Suprapubic skin (tissue), 4 donors: Measurements from ENCODE around the gene GAB3.

ENCODE experiments used
- EP300 ChIP-seq: sonication (generic); formaldehyde crosslinking; IDR thresholded peaks from one replicate; pipeline ENCODE4 v1.6.1; 2017; ENCODE audit warnings: antibody characterized with exemption
- POLR2A ChIP-seq, 2 donors: fragments of 450-650 bp; IDR thresholded peaks; one replicate each; pipeline ENCODE4 v1.6.1; 2017; ENCODE audit warnings: antibody characterized with exemption in 2 of 2, mild to moderate bottlenecking in 2 of 2, moderate library complexity in 2 of 2
- POLR2AphosphoS5 ChIP-seq, 3 donors: sonication (generic); formaldehyde crosslinking; IDR thresholded peaks; one replicate each; pipeline ENCODE4 v1.6.1; 2017; ENCODE audit warnings: antibody characterized with exemption in 3 of 3
- TF ChIP-seq, protein P1 (sequence below), 2 donors: fragments of 200-600 bp in 1 of 2; fragments of 450-650 bp in 1 of 2; sonication (generic) in 1 of 2; IDR thresholded peaks; one replicate each; pipeline ENCODE4 v1.5.1; 2016 to 2019; ENCODE audit warnings: antibody characterized with exemption in 2 of 2, mild to moderate bottlenecking in 1 of 2, moderate library complexity in 1 of 2

DNA sequence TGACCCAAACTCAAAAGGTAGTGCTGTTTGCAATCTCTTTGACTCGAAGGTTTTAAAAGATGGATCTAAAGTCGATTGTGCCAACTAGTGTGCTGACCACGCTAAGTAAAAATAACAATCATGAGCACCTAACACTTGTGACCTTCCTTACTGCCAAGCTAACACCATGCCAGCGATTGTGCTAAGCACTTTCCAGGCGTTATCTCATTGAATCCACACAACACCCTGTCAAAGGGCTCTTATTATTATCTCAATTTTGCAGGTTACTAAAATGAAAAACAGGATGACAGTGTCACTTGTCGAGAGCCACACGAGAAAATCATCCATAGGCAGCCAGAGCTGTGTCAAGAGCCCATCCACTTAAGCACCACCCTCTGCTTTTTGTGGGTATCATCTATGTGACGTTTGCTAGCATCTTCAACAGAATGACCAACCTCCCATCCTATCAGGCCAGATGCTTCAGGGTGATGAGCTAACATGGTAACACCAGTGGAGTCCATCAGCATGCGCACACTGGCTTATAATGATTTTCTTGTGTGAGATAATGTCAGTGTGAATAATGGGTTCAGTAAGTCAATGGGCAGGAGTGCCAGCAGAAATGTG lies 893 bp upstream of the GAB3 start:
- TF ChIP-seq, protein P1, sequence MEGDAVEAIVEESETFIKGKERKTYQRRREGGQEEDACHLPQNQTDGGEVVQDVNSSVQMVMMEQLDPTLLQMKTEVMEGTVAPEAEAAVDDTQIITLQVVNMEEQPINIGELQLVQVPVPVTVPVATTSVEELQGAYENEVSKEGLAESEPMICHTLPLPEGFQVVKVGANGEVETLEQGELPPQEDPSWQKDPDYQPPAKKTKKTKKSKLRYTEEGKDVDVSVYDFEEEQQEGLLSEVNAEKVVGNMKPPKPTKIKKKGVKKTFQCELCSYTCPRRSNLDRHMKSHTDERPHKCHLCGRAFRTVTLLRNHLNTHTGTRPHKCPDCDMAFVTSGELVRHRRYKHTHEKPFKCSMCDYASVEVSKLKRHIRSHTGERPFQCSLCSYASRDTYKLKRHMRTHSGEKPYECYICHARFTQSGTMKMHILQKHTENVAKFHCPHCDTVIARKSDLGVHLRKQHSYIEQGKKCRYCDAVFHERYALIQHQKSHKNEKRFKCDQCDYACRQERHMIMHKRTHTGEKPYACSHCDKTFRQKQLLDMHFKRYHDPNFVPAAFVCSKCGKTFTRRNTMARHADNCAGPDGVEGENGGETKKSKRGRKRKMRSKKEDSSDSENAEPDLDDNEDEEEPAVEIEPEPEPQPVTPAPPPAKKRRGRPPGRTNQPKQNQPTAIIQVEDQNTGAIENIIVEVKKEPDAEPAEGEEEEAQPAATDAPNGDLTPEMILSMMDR (IDR thresholded peaks at IDR 0.05) = no peak
- TF ChIP-seq POLR2A (IDR thresholded peaks at IDR 0.05) (no peak), POLR2AphosphoS5 (IDR thresholded peaks at IDR 0.05) (no peak), EP300 (no peak)
